B cell (primary cell): ENCODE results near the gene PRKCB.

Experiments
- EZH2 ChIP-seq: IDR thresholded peaks from 2 replicates; pipeline ENCODE4 v1.6.1; 2012; ENCODE audit warnings: borderline replicate concordance, low read depth, mild to moderate bottlenecking, moderate library complexity, low read length; ENCODE audit not compliant: insufficient read depth, poor library complexity, severe bottlenecking
- TF ChIP-seq, protein P1 (sequence below): fragments of 200-600 bp; IDR thresholded peaks from one replicate; pipeline ENCODE4 v1.8.0; 2022; ENCODE audit warnings: antibody characterized with exemption, mild to moderate bottlenecking

- TF ChIP-seq EZH2: no peak
- TF ChIP-seq, protein P1, sequence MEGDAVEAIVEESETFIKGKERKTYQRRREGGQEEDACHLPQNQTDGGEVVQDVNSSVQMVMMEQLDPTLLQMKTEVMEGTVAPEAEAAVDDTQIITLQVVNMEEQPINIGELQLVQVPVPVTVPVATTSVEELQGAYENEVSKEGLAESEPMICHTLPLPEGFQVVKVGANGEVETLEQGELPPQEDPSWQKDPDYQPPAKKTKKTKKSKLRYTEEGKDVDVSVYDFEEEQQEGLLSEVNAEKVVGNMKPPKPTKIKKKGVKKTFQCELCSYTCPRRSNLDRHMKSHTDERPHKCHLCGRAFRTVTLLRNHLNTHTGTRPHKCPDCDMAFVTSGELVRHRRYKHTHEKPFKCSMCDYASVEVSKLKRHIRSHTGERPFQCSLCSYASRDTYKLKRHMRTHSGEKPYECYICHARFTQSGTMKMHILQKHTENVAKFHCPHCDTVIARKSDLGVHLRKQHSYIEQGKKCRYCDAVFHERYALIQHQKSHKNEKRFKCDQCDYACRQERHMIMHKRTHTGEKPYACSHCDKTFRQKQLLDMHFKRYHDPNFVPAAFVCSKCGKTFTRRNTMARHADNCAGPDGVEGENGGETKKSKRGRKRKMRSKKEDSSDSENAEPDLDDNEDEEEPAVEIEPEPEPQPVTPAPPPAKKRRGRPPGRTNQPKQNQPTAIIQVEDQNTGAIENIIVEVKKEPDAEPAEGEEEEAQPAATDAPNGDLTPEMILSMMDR: no peak
Observed at GRCh38 chr16:23848958-23849357, 13.2 kb downstream of the PRKCB start.
